GM13976 (cell line): ENCODE measurements around the gene EPS8.

Experiments
- DNase-seq: peaks from one replicate; pipeline ENCODE4 v3.0.0; 2012; ENCODE audit warnings: low spot score
- in situ Hi-C: fragments of 300-500 bp; cut with MboI; formaldehyde crosslinking; loops from one replicate; pipeline ENCODE4 v1.12.0; 2022; ENCODE audit warnings: low sequenced_read_pairs, mixed read lengths, inconsistent platforms; ENCODE audit not compliant: unreplicated experiment
- TF ChIP-seq, protein P1 (sequence below): IDR thresholded peaks from 2 replicates; pipeline ENCODE4 v1.5.1; 2012; ENCODE audit warnings: borderline replicate concordance, mild to moderate bottlenecking; ENCODE audit not compliant: insufficient read depth; ENCODE audit errors: extremely low read depth, missing control alignments, control extremely low read depth

The EPS8 gene

DNA sequence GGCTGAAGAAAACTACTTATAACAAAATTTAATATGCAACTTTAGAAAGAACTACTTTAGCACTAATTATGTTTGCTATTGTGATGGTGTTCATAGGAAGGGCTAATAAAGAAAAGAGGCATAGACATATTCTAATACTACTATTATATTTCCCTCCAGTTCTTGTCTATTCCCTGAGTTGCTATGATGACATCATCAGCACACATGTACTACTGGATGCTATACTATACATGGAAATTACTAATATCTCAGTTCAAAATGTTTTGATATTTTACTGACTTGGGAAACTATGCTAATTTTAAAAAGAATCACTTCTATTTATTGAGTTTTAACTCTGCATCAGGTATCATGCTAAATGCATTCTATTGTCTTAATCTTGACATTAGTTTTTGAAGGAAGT, 101.6 kb downstream of the EPS8 start:
- TF ChIP-seq, protein P1, sequence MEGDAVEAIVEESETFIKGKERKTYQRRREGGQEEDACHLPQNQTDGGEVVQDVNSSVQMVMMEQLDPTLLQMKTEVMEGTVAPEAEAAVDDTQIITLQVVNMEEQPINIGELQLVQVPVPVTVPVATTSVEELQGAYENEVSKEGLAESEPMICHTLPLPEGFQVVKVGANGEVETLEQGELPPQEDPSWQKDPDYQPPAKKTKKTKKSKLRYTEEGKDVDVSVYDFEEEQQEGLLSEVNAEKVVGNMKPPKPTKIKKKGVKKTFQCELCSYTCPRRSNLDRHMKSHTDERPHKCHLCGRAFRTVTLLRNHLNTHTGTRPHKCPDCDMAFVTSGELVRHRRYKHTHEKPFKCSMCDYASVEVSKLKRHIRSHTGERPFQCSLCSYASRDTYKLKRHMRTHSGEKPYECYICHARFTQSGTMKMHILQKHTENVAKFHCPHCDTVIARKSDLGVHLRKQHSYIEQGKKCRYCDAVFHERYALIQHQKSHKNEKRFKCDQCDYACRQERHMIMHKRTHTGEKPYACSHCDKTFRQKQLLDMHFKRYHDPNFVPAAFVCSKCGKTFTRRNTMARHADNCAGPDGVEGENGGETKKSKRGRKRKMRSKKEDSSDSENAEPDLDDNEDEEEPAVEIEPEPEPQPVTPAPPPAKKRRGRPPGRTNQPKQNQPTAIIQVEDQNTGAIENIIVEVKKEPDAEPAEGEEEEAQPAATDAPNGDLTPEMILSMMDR, result no peak
- no peak for DNase-seq
- in situ Hi-C loops, result no loop called here

DNA sequence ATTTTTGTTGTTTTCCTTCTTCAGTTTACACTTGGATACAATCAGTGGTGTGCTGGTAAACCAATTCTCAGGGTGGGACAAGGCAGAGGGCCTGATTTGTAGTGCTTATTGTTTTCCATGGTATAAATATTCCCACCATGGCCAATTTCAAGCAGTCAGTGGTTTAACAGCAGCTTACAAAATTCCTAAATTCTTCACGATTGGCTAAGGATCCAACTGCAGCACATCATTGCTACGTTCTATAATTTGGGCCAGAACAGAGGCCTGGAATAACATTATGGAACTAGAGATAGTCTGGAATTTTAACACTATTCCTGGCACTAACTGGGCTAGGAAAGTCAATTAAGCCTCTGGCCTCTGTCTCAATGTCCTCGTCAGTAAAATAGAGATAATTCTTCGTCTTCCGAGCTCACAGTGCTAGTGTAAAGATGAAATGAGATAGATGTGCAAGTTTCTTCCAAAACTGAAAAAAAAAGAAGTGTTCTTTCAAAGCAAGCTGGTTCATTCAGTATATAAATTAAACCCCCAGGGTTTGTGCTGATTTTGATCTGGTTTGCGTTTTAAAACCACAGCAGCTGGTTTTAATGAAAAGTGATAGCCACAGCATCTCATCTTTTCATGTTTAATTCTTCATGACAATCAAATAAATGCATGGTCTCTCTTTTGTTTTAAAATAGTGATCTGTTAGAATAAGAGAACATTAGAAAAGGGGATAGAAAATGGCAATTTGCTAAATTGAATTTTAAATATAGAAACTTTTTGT, 104.1 kb downstream of the EPS8 start:
- DNase-seq, result no peak
- in situ Hi-C loops, result no loop called here
- TF ChIP-seq, protein P1, result no peak

DNA sequence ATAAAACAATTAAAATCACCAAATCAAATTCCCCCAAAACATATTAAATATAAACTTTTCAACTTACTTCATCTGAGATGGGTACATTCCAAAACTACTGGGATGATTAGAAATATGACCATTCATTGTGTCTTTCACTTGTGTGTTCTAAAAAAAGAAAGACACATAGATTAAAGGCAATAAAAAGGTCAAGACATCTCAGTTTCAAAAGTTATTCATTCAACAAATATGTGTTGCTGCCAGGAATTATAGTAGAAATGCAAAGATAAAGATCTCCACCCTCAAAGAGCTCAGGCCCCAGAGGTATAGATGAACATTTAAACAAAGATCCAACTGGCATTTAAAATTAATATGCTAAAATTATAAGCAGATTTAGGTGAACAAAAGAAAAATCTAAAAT, 106.4 kb downstream of the EPS8 start:
- in situ Hi-C loops, result no loop called here
- TF ChIP-seq, protein P1, result no peak
- no peak for DNase-seq

DNA sequence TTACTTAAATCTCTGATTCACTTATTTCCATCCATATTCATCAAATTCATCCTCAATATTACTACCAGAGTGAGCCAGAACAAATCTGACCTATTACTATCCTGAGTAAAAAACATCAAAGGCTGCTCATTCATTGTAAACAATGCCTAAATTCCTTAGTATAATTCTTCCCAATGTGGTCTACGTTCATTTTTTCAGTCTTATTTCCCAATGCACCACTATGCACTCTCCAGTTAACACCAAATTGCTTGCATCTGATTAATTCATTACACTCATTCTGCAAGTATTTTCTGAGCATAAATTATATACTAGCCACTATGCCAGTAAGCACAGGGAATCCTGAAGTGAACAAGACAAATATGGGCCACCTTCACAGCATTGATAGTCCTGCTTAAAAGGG, 110.0 kb downstream of the EPS8 start:
- TF ChIP-seq, protein P1, result no peak
- in situ Hi-C loops, result no loop called here
- no peak for DNase-seq

DNA sequence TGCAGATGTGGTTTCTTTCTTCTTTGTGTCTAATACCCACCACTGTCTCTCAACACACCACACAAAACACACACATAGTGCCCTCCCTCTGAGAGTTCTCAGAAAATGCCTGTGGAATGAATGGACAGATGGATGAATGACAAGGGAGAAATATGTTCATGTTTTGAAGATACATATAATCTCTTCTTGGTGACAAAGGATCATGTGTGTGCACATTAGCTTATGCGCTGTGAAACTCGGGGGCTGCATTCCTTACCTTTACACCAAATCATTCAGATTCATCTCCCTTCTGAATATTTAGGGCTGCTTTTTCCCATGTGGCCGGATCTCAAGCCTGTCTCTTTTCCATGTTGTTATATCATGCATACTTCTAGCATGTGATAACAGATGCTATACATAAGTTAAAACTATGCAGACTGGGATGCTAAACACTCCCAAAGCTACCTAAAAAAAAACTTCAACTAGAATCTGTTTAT, 111.4 kb downstream of the EPS8 start:
- DNase-seq, result no peak
- TF ChIP-seq, protein P1, result no peak
- in situ Hi-C loops, result no loop called here

DNA sequence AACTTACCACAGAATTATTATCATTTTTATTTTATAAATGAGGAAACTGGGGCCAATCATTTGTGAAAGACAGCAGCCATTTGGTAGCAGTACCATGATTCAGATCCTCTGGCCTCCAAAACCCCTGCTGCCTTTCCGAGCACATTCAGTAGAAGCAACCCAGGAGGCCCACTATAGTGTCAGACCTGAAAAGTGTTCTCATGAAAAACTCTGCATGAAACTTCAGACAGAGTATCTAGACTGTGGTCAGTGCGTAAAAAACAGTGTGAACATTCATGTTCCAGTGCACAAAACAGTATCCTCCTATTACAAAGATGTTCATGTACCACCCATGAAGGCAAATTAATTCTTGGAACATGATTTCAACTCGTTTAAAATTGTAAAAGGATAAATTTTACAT, 112.0 kb downstream of the EPS8 start:
- no peak for DNase-seq
- in situ Hi-C loops, result no loop called here
- TF ChIP-seq, protein P1, result no peak
